ENCODE data around the gene KLF15.

KLF15 gene

GRCh38 chr3:126389112-126389793, 32.0 kb upstream of the KLF15 start:
- peak; percentile 66 for DNase-seq

DNA sequence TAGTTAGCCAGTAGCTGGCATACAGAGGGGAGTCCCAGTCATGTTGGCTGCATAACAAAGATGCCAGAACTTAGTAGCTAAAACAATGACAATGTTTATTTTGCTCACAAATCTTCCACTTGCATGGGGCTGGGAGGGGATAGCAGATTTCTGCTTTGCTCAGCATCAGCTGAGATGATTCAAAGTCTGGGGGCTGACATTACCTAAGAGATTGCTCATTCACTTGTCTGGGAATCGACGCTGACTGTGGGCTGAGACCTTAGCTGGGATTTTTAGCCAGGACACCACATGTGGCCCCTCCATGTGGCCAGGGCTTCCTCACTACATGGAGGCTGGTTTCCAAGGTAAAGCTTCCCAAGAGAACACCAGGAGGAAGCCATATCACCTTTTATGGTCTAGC, 24.8 kb upstream of the KLF15 start:
- DNase-seq = no peak

GRCh38 chr3:126380011-126380768, 23.0 kb upstream of the KLF15 start:
- DNase-seq = no peak

GRCh38 chr3:126378341-126378751, 21.1 kb upstream of the KLF15 start:
- DNase-seq = no peak

- no peak for DNase-seq
Measured at GRCh38 chr3:126377211-126377610, 20.0 kb upstream of the KLF15 start.

- DNase-seq = no peak
Measured at GRCh38 chr3:126376444-126376843, 19.2 kb upstream of the KLF15 start.

GRCh38 chr3:126375835-126376331, 18.7 kb upstream of the KLF15 start:
- no peak for DNase-seq

GRCh38 chr3:126373682-126374601, 16.7 kb upstream of the KLF15 start:
- no peak for DNase-seq

DNA sequence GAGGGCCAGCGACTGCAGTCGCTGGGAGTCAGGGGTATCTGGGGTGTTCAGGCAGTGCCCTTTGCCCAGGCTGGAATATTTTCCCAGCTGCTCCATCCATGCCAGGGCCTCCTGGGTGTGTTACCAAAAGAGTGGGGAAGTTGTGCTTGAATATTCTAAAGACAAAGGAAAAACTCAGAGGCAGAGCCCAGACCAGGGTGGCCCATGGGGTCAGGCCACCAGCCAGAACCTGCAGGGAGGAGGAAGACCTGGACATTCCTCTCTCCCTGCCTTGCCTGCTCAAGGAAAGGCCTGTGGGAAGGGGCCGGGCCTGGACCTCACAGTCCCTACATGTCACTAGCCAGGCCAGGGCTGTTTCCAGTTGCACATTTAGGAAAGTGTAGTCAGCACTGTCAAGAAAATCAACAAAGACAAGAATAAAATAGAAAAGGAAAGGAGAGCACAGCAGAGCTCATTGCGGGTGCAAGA, 16.0 kb upstream of the KLF15 start:
- no peak for DNase-seq

GRCh38 chr3:126372413-126373145, 15.4 kb upstream of the KLF15 start:
- DNase-seq = no peak

GRCh38 chr3:126371096-126371705, 14.0 kb upstream of the KLF15 start:
- DNase-seq = no peak

- no peak for DNase-seq
Measured at GRCh38 chr3:126370606-126371005, 13.4 kb upstream of the KLF15 start.

- DNase-seq = no peak
Measured at GRCh38 chr3:126370055-126370454, 12.8 kb upstream of the KLF15 start.

DNA sequence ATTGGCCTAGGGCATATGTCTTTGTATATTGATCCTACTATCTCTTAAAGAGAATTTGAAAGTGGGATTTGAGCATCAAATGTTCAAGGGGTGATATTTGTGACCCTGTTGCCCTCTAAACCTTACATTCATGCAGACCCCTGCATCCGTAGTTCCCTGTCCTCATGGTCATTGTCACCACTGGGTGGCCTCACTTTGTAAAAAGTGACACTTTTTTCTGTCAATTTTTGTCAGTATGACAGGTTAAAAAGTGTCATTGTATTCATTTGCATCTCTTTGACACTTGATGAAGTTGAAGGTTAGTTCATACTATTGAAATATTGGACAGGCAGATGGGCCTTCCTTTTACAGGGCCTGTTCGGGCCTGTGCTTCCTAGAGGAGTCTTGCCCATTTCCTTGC, 12.3 kb upstream of the KLF15 start:
- DNase-seq = no peak

GRCh38 chr3:126367316-126367805, 10.2 kb upstream of the KLF15 start:
- no peak for DNase-seq

DNA sequence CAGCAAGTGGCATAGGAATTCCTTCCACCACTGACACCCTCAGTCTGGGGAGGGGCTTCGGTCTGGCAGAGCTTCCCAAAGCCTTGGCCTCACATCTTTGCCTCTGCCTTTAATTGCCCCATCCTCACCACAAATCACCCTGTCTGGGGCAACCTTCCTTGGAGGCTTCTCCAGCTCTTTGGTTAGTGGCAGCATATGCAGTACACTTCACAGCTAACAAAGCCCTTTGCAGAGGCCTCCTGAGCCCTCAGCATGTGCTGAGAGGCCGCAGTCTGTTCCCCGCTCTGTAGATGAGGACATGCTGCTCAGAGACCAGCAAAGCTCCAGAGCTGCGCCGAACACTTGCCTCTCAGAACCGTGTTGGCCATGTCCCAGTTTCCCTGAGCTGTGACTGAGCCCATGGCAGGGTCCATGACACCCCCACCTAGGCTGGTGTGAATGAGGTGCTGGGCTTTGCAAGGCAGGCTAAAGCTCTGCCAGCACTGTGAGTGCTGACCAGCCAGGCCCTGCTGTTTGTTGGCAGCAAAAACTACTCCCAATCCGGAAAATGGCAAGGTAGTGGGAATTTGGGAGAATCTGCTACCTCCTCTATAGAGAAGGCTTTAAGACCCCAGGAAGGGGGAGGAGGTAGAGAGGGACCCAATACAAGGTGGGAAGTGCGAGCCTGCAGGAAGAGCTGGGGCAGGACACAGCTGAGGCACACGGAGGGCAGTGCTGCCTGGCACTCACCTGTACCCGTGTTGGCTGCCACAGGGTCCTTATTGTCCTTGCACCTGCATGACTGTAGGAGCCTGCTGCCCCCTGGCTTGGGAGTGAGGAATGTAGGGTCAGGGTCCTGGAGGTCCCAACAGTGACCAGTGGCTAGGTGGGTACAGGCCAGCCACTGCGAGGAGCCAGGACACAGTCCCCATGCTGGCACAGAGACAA, 8.4 kb upstream of the KLF15 start:
- no peak for DNase-seq

DNA sequence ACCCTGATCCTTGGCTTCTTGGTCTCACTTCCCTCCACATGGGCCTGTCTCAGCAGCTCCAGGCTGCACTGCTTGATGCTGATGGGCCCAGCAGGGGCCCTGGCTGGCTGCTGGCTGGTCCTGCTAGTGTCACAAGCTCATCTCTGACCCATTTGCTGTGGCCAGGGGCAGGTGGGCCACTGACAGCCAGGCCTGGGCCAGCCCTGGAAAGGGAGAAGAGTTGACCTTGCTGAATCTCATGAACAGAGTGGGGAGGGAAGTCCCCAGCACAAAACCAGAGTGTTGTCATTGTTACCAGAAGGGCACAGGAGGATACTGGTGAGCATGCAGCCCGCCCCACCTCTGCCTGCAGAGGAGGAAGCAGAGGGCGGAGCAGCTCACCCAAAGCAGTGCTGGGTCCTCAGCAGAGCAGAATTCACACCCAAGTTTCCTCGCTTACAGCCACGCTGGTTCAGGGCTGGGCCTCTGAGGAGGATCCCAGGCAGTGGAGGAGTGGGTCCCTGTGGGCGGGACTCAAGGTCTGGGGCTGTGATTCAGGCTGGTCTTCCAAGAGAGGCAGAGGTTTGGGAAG, 7.6 kb upstream of the KLF15 start:
- DNase-seq = no peak

DNA sequence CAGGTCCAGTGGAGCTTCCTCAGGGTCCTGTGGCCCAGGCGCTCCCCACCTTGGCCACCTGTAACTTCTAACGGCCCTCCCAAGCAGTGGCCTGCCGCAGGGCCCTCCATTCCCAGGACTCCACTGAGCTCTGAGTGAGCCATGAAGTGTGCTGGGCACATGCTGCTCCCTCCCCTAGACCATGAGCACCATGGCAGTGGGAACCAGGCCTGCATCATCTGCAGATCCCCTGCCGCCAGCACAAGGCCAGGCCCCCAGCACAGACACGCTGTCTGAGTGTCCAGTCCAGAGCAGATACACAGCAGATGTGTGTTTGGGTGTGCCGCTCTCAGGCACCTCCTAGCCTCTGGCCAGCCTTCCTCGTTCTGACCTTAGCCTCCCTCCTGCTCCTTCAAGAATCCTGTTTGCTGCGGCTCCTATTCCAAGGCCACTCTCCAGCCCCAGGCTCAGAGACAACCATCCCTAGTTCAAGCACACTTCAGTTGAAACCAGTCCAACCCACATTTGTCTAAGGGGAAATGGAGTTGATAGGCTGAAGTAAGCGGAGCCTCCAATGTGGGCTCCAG, 7.0 kb upstream of the KLF15 start:
- DNase-seq = no peak

- DNase-seq = no peak
Measured at GRCh38 chr3:126361211-126361610, 4.0 kb upstream of the KLF15 start.

GRCh38 chr3:126360714-126361060, 3.5 kb upstream of the KLF15 start:
- no peak for DNase-seq

Data from activated CD8-positive, alpha-beta memory T cell treated with anti-CD3 and anti-CD28 coated beads for 24 hours (primary cell).